Spleen (tissue), 7 donors: ENCODE data around the gene TENT5C.

Experiments used
- CTCF ChIP-seq, 11 experiments: fragments of 200-600 bp in 7 of 11; fragments of 450-650 bp in 4 of 11; sonication (generic) in 4 of 11; IDR thresholded peaks in 8 of 11; conservative IDR thresholded peaks in 3 of 11; 1 replicate in 7 of 11; 2 replicates in 4 of 11; pipeline versions ENCODE4 v1.4.0 to v1.8.0; 2016 to 2021; ENCODE audit warnings: antibody characterized with exemption in 11 of 11, inconsistent platforms in 4 of 11, mild to moderate bottlenecking in 1 of 11
- POLR2A ChIP-seq, 3 donors: fragments of 450-650 bp; IDR thresholded peaks; one replicate each; pipeline ENCODE4 v1.5.1; 2017; ENCODE audit warnings: antibody characterized with exemption in 3 of 3, mild to moderate bottlenecking in 1 of 3
- POLR2AphosphoS5 ChIP-seq, 3 donors: sonication (generic); formaldehyde crosslinking; IDR thresholded peaks; one replicate each; pipeline ENCODE4 v1.5.1; 2017; ENCODE audit warnings: antibody characterized with exemption in 3 of 3
- donor health status: DM: no; HTN: no; CAD: no; lungs with moderate emphysema.
- donor health status: DM: no; HTN: no; CAD: no.
- donor health status: DM: no; HTN: no; CAD: no.

DNA sequence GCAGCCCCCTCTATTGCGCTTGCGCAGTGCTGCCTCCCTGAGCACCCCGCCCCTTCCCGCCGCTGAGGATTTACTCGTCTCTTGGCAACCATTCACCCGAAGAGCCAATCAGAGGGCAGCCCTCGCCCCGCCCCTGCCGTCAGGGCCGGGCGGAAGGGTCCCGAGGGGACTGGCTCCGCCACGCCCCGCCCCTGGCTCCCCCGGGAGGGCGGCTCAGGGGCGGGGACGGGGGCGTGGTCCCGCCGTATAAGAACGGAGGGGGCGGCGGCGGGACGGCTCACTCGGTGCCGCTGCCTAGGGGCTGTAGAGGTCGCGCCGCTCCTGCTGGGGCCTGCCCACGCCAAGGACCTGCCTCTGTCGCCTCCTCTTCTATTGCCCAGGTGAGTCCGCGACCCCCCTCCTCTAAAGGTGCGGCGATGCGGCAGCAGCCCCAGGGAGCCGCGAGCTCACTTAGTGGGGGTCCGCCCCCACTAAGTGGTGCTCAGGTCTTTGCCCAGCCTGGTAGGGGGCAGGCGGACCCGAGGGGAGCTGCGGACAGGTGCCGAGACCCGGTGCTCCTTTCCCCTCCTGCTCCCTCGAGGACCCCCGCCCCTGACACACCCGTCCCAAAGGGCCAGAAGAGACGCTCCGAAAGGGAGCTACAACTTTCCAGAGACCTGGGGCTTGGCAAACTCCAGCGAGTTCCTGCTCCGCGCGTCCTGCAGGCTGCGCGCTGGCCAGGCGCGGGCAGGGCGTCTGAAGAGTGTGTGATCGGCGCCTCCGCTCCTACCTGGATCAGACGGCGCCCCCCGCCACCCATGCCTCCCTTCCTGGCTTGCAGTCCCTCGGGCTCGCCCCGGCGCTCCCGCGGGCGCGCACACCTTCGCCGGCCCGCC is at the start of gene TENT5C:
- TF ChIP-seq CTCF (IDR thresholded peaks at IDR 0.05 in 8 of 11, conservative IDR thresholded peaks at IDR 0.05 in 3 of 11) (peak in 3 of 11 experiments; percentile 4 to 11 (median 6)), POLR2AphosphoS5 (IDR thresholded peaks at IDR 0.05) (peak; percentile 98 to 100 (median 99)), POLR2A (IDR thresholded peaks at IDR 0.05) (peak; percentile 83 to 92 (median 88))
